ENCODE measurements around the gene JMJD1C.

Gene JMJD1C

DNA sequence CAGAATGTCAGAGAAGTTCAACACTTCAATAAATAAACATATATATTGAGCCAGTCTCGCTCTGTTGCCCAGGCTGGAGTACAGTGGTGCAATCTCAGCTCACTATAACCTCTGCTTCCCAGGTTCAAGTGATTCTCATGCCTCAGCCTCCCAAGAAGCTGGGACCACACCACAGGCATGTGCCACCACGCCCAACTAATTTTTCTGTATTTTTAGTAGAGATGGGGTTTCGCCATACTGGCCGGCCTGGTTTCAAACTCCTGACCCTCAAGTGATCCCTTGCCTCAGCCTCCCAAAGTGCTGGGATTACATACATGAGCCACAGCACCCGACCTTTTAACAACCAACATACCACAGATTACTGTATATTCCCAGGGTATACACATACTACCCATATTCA is 134.2 kb downstream of the JMJD1C start:
- no peak for DNase-seq (ENCODE audit: extremely low read depth, low read depth)
- TF ChIP-seq, protein P1, sequence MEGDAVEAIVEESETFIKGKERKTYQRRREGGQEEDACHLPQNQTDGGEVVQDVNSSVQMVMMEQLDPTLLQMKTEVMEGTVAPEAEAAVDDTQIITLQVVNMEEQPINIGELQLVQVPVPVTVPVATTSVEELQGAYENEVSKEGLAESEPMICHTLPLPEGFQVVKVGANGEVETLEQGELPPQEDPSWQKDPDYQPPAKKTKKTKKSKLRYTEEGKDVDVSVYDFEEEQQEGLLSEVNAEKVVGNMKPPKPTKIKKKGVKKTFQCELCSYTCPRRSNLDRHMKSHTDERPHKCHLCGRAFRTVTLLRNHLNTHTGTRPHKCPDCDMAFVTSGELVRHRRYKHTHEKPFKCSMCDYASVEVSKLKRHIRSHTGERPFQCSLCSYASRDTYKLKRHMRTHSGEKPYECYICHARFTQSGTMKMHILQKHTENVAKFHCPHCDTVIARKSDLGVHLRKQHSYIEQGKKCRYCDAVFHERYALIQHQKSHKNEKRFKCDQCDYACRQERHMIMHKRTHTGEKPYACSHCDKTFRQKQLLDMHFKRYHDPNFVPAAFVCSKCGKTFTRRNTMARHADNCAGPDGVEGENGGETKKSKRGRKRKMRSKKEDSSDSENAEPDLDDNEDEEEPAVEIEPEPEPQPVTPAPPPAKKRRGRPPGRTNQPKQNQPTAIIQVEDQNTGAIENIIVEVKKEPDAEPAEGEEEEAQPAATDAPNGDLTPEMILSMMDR (IDR thresholded peaks at IDR 0.05; ENCODE audit: low read depth, low read length) = no peak

DNA sequence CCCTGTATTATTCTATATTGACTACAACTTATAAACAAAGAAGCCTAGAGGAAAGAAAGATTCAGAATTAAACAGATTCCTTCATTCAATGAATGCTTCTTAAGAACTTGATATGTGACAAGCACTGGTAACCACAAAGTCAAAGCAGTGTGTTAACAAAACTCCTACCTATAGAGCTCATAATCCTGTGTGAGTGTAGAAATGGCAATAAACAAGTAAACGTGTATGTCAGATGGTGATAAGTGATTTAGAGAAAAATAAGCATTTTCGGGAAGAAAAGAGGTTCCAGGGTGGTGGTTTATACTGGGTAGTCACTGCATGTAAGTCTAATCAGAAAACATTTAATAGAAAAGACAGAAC is 141.3 kb downstream of the JMJD1C start:
- TF ChIP-seq, protein P1 (IDR thresholded peaks at IDR 0.05; ENCODE audit: low read depth, low read length) = no peak
- DNase-seq (ENCODE audit: extremely low read depth, low read depth) = no peak

DNA sequence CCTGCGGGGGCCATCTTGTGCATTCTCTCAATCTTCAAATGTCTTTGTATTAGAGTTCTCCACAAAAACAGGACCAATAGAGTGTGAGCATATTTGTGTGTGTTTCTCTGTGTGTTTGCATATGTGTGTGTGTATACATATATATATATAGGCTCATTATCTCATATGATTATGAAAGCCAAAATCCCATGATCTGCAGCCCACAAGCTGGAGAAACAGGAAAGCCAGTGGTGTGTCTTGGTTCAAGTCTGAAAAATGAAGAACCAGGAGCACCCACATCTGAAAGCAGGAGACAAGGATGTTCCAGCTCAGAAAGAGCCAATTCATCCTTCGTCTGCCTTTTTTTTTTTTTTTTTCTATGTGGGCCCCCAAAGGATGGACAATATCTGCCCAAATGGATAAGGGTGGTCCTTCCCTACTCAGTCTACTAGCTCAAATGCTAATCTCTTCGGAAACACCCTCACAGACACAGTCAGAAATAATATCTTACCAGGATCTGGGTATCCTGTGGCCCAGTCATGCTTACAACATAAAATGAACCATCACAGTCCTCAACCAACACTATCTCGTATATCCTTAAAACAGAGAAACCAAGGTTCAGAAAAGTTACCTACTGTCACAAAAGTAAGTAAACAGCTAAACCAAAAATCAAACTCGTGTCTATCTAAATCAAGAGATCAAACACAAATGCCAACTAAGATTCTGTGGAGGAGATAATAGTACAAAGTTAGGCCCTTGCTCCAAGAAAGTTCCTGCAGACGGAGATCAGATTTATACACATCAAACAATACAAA is 141.9 kb downstream of the JMJD1C start:
- TF ChIP-seq, protein P1 (IDR thresholded peaks at IDR 0.05; ENCODE audit: low read depth, low read length) = no peak
- DNase-seq (ENCODE audit: extremely low read depth, low read depth) = no peak

DNA sequence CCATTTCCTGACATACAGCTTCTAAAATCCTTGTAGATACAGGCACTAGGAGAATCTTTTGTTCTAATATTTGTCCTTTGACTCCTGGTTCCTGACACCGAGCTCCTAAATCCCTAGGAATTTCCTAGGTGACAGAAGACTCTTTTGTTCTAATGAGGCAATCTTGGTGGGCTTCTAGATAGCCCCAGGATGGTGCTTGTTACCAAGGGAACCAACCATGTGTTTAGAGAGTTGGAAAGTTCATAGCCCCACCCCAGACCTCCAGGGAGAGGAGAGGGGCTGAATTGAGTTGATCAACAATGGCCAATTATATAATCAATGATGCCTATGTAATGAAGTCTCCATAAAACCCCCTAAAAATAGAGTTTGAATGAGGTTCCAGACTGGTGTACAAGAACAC is 145.1 kb downstream of the JMJD1C start:
- TF ChIP-seq, protein P1 (IDR thresholded peaks at IDR 0.05; ENCODE audit: low read depth, low read length) = no peak
- no peak for DNase-seq (ENCODE audit: extremely low read depth, low read depth)

DNA sequence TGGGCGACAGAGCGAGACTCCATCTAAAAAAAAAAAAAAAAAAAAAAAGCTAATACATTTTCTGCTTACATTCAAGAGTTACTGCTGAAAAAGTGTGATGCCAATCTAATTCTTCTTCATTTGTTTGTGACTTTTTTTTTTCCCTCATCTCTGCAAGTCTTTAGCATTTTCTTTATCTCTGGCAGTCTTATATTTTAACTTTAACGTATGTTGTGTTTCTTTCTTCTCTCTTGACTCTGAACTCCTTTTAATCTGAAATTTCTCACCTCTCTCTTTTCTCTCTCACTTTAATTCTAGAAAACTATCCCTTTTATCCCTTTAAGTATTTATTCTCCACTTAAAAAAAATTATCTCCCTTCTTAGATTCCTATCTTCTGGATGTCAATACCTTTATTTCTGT is 146.5 kb downstream of the JMJD1C start:
- DNase-seq (ENCODE audit: extremely low read depth, low read depth) = no peak
- TF ChIP-seq, protein P1 (IDR thresholded peaks at IDR 0.05; ENCODE audit: low read depth, low read length) = no peak

DNA sequence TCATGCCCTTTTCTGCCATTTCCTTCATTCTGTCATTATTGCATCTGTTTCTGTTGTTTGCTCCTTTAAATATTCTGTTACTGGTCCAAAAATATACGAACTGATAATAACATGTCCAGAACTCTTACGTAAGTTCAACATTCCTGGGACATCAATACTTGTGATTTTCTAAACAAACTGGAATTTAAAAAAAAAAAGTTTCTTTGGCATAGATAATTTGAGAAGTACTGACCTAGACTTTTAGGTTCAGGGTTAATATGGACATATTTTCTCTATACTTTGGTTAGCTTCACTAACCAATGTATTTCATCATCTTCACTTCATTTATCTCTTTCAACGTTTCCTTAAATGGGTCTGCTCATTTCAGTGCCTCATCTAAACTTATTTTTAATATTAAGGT is 147.3 kb downstream of the JMJD1C start:
- TF ChIP-seq, protein P1 (IDR thresholded peaks at IDR 0.05; ENCODE audit: low read depth, low read length) = no peak
- DNase-seq (ENCODE audit: extremely low read depth, low read depth) = no peak

DNA sequence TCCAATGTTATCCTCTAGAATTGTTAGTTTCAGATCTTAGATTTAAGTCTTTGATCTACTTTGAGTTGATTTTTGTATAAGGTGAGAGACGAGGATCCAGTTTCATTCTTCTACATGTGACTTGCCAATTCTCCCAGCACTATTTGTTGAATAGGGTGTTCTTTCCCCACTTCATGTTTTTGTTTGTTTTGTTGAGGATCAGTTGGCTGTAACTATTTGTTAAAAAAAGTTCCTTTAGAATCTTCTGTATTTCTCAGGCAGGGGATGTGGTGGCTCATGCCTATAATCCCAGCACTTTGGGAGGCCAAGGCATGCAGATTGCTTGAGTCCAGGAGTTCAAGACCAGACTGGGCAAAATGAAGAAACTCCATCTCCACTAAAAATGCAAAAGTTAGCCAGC is 151.8 kb downstream of the JMJD1C start:
- no peak for DNase-seq (ENCODE audit: extremely low read depth, low read depth)
- TF ChIP-seq, protein P1 (IDR thresholded peaks at IDR 0.05; ENCODE audit: low read depth, low read length) = no peak

Measured in AG09319 (cell line).